Heart right ventricle (tissue), 16 donors: ENCODE results near the gene CDH12. TPM values are rescaled to one million over a fixed set of nuclear protein-coding genes. Genes with fewer than 3 reads are reported as not detected.

Source experiments
- ATAC-seq, 8 donors: fragments of 200-7000 bp; cut with Tn5 transposase; one replicate each; pipeline ENCODE4 v1.9.1; 2020; ENCODE audit warnings: mild to moderate bottlenecking in 8 of 8, moderate library complexity in 8 of 8, moderate number of reproducible peaks in 1 of 8
- DNase-seq, 2 donors: peaks; one replicate each; pipeline ENCODE4 v3.0.0-alpha.2; 2020
- H3K27ac ChIP-seq, 10 donors: fragments of 200-600 bp; sonication (generic) in 2 of 10; one replicate each; pipeline versions ENCODE4 v1.5.0 to v1.8.0; 2020 to 2022; ENCODE audit warnings: mild to moderate bottlenecking in 3 of 10
- H3K27me3 ChIP-seq, 7 donors: fragments of 200-600 bp; one replicate each; pipeline ENCODE4 v1.8.0; 2021 to 2022; ENCODE audit warnings: mild to moderate bottlenecking in 2 of 7
- H3K36me3 ChIP-seq, 9 donors: fragments of 200-600 bp; sonication (generic) in 1 of 9; one replicate each; pipeline versions ENCODE4 v1.5.0 to v1.8.0; 2020 to 2022; ENCODE audit warnings: mild to moderate bottlenecking in 2 of 9
- H3K4me1 ChIP-seq, 9 donors: fragments of 200-600 bp; sonication (generic) in 1 of 9; one replicate each; pipeline versions ENCODE4 v1.5.0 to v1.8.0; 2020 to 2022; ENCODE audit warnings: mild to moderate bottlenecking in 4 of 9
- H3K4me3 ChIP-seq, 10 donors: fragments of 200-600 bp; sonication (generic) in 2 of 10; one replicate each; pipeline versions ENCODE4 v1.5.0 to v1.8.0; 2020 to 2022; ENCODE audit warnings: mild to moderate bottlenecking in 7 of 10, moderate library complexity in 2 of 10
- H3K9me3 ChIP-seq, 11 donors: fragments of 200-600 bp in 10 of 11; sonication (generic) in 2 of 11; one replicate each; pipeline versions ENCODE4 v1.5.0 to v1.8.0; 2013 to 2022; ENCODE audit warnings: mild to moderate bottlenecking in 2 of 11, control low read depth in 1 of 11, moderate library complexity in 1 of 11
- WGBS, 2 donors: extraction: QIAGEN DNeasy Blood & Tissue Kit; methylation state at CpG; one replicate each; pipeline ENCODE4 v1.1.7; 2013; ENCODE audit warnings: inconsistent platforms in 1 of 2; 5-methylcytosine and 5-hydroxymethylcytosine counted together
- intact Hi-C, 10 donors: fragments of 100-400 bp; cut with DNase I; formaldehyde crosslinking; loops; one replicate each; pipeline versions ENCODE4 v1.11.1 to v1.14.2; 2022
- polyA plus RNA-seq, 2 donors: library from polyadenylated mRNA; stranded (reverse); fragments of 200-250 nt; gene quantifications; one replicate each; pipeline ENCODE4 v1.2.3, GENCODE V29; 2013
- total RNA-seq, 10 donors: library from RNA; stranded (reverse); fragmentation: NEBNext Ultra II Directional in 3 of 10; extraction: Animal tissue kit (Norgen Biotek cat#: 25700) in 3 of 10; gene quantifications; one replicate each; pipeline versions ENCODE4 v1.2.1 to v1.2.4, GENCODE V29; 2021 to 2023
- TF ChIP-seq, protein P1 (sequence below), 9 donors: fragments of 200-600 bp; sonication (generic) in 2 of 9; IDR thresholded peaks; one replicate each; pipeline versions ENCODE4 v1.5.0 to v1.8.0; 2021 to 2022; ENCODE audit warnings: antibody characterized with exemption in 9 of 9, mild to moderate bottlenecking in 5 of 9, moderate library complexity in 1 of 9
- donor health status: Arrhythmogenic right ventricular cardiomyopathy.
- donor health status: ischemic (EF 13 %, LVEDD 7.1; RV severe dilation, severe dysfunction).
- donor health status: healthy with polysubstance abuse.
- donor health status: DM: no; HTN: yes; CAD: no.
- donor health status: DM: no; HTN: no; CAD: no.
- donor health status: ischemic (EF 25% LVEDD 6.9; RV normal size, moderate dysfunction).
- donor health status: ischemic (EF 25% LVEDD 5.7; RV mildly dilated, moderate dysfunction).
- donor health status: healthy.
- donor health status: DM: yes; HTN: yes; CAD: no.
- donor health status: Ischemic cardiomyopathy.
- donor health status: ischemic (EF 35%, LVEDD 5.7; RV mildly dilated, moderate dysfunction).
- donor health status: nonischemic (EF 11% LVEDD 7.7; RV severe dilation, severe dysfunction).
- donor health status: DM: yes; HTN: yes; CAD: no.
- donor health status: PGD.
- donor health status: ischemic (EF 29% LVEDD 5.4; RV normal size, mild dysfunction).
- donor health status: nonischemic (EF 23%, LVEDD 6.1; RV moderate dilation, normal function).

Gene CDH12
- total and polyA plus RNA-seq, 12 donors = not detected

DNA sequence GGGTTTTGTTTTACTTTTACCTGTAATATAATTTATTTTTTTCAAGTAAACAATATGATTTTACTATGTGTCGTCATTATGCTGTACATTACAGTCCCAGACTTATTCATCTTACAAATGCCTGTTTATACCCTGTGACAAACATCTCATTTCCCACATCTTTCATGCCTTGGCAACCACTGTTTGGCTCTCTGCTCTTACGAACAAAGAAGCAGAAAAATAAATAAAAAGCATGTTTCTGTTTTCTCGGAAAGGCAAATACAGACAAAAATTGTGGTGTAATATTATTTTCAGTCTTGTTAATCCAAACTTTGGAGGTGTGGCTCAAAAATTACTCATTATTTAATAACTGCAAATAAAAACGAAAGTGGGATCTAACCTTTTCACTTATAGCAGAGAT is 393.0 kb downstream of the CDH12 start:
- no peak overlapping the region for H3K27ac ChIP-seq
- TF ChIP-seq, protein P1, sequence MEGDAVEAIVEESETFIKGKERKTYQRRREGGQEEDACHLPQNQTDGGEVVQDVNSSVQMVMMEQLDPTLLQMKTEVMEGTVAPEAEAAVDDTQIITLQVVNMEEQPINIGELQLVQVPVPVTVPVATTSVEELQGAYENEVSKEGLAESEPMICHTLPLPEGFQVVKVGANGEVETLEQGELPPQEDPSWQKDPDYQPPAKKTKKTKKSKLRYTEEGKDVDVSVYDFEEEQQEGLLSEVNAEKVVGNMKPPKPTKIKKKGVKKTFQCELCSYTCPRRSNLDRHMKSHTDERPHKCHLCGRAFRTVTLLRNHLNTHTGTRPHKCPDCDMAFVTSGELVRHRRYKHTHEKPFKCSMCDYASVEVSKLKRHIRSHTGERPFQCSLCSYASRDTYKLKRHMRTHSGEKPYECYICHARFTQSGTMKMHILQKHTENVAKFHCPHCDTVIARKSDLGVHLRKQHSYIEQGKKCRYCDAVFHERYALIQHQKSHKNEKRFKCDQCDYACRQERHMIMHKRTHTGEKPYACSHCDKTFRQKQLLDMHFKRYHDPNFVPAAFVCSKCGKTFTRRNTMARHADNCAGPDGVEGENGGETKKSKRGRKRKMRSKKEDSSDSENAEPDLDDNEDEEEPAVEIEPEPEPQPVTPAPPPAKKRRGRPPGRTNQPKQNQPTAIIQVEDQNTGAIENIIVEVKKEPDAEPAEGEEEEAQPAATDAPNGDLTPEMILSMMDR (IDR thresholded peaks at IDR 0.05) = no peak
- 87 to 88% methylated on average over 4 of the region's 4 CpGs for whole genome bisulfite sequencing, 2 donors
- H3K4me3 ChIP-seq = no peak overlapping the region
- no peak for ATAC-seq
- H3K9me3 ChIP-seq = no peaks in the 10 kb centered on the region
- DNase-seq = no peak
- no peaks in the 10 kb centered on the region for H3K4me1 ChIP-seq
- no peaks in the 10 kb centered on the region for H3K27me3 ChIP-seq
- intact Hi-C loops = no loop called here
- H3K36me3 ChIP-seq = no peaks in the 10 kb centered on the region

DNA sequence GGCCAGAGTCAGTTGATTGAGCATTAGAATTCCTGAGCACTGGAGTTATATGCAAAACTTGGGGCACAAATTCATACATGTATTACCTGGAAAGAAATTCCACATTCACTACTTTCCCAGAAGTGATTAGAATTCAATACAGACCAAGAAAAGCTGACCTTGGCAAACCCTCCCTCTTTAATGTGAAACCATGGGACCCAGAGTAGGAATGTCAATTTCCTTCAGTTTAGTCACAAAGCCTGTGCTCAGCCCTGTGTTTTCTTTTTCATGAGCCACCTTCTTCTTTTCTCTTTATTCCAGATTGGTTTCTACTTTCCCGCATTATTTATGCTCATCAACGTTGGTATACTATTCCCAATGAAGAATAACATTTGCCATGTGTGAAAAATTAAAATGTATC is 420.2 kb downstream of the CDH12 start:
- Histone ChIP-seq H3K27me3 (no peaks in the 10 kb centered on the region), H3K9me3 (no peaks in the 10 kb centered on the region), H3K27ac (no peak overlapping the region), H3K4me1 (no peaks in the 10 kb centered on the region), H3K4me3 (no peak overlapping the region), H3K36me3 (no peaks in the 10 kb centered on the region)
- ATAC-seq (no peak), DNase-seq (no peak)
- WGBS, 2 donors = 82 to 88% methylated on average over 2 of the region's 2 CpGs
- intact Hi-C loops = no loop called here
- TF ChIP-seq, protein P1 (IDR thresholded peaks at IDR 0.05) = no peak

DNA sequence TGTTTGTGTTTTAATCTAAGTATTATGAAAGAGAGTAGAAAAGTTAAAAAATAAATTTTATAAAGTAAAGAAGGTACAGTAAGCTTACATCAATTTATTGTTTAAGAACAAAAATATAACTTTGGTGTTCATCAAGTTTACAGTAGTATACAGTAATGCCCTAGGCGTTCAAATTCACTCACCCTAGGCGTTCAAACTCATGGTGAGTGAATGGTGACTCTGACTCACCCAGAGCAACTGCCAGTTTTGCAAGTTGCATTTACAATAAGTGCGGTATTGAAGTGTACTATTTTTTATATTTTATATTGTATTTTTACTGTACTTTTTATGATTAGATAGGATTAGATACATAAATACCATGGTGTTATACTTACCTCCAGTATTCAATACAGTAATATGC is 421.3 kb downstream of the CDH12 start:
- ATAC-seq (no peak), DNase-seq (no peak)
- 80 to 85% methylated on average over 3 of the region's 3 CpGs for WGBS, 2 donors
- Histone ChIP-seq H3K36me3 (no peaks in the 10 kb centered on the region), H3K27ac (no peak overlapping the region), H3K27me3 (no peaks in the 10 kb centered on the region), H3K4me3 (no peak overlapping the region), H3K4me1 (no peaks in the 10 kb centered on the region), H3K9me3 (no peaks in the 10 kb centered on the region)
- TF ChIP-seq, protein P1 (IDR thresholded peaks at IDR 0.05) = no peak
- intact Hi-C loops = no loop called here

GRCh38 chr5:22431406-22431805 is 421.7 kb downstream of the CDH12 start:
- WGBS, 2 donors = 62 to 67% methylated on average over 2 of the region's 2 CpGs
- Histone ChIP-seq H3K4me1 (no peaks in the 10 kb centered on the region), H3K27me3 (no peaks in the 10 kb centered on the region), H3K36me3 (no peaks in the 10 kb centered on the region), H3K27ac (no peak overlapping the region), H3K9me3 (no peaks in the 10 kb centered on the region), H3K4me3 (no peak overlapping the region)
- ATAC-seq = no peak
- intact Hi-C loops = no loop called here
- no peak for DNase-seq
- TF ChIP-seq, protein P1 (IDR thresholded peaks at IDR 0.05) = no peak
